NCI-H2196 treated with DMSO at 0.1 percent for 48 hours (cell line): ENCODE measurements around the gene RNF125.

Experiments used
- DNase-seq: peaks from one replicate; lab custom pipeline; 2025; ENCODE audit not compliant: unreplicated experiment; lab: John Stamatoyannopoulos, UW

RNF125 gene

DNA sequence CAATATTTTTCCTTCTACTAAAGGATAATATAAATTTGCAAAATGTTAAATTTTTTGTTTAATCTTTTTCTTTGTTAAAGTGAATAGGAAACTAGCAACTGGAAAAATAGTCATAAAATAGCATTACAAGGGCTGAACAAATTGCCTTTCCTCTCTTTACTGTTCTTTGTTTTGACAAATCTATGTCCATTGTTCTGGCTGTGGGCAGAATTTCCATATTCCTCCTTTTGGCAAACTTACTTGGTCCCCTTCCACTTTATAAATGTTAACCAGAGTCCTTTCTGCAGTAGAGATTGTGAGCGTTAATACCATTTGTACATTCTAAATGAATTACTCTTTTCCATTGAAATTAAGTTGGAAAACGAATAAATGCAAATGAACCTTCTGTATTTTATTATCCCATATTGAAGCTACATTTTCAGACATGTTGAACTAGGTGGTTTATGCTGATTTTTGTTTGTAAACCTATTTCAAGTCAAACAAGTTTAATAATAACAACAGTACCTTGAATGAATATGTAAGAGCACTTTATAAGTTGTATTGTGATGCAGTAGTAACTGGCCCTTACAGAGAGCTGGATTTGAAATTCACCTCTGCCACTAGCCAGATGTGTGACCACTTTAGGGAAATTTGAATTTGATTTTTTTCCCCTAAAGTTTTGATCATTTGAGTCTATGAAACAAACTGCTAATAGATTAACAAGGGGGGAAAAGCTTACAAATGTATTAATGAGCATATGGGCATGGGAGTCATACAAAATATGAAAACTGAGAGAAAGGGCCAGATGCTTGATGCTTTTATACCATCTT is 3.3 kb downstream of the RNF125 start:
- no peak for DNase-seq

DNA sequence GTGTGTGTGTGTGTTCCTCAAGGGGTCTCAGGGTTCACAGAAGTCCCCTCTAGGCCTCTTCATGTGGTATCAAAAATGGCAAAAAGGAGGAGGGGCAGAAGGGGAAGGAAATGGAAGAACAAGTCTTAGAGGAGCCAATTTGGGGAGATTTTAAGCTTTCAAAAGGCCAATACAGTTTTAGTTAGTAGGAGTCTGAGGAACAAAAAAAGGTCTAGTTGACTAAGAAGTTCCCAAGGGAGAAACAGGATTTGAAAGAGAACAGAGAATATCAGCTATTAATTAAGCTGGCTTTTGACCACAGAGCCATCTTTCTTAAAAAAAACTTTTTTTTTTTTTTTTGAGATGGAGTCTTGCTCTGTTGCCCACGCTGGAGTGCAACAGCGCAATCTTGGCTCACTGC is 7.1 kb downstream of the RNF125 start:
- no peak for DNase-seq

- no peak for DNase-seq
Measured at GRCh38 chr18:32026491-32027086, 8.0 kb downstream of the RNF125 start.

DNA sequence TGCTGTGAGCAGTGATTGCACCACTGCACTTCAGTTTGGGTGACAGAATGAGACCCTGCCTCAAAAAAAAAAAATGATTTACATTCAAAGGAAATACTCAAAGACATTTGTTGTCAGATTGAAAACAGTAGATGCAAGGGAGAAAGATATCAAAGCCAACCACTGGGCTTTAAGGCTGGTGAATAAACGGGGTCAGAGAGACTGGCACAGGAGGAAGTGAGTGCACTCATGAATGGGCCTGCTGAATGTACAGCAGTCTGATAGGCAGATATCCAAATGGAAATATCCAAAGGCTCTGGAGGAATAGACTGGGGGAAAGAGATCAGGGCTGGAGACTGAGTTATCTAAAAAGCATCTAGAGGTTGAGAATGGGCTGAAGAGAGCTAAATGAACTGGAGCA is 10.9 kb downstream of the RNF125 start:
- DNase-seq = no peak

- DNase-seq = no peak
Measured at GRCh38 chr18:32032609-32033008, 14.0 kb downstream of the RNF125 start.

DNA sequence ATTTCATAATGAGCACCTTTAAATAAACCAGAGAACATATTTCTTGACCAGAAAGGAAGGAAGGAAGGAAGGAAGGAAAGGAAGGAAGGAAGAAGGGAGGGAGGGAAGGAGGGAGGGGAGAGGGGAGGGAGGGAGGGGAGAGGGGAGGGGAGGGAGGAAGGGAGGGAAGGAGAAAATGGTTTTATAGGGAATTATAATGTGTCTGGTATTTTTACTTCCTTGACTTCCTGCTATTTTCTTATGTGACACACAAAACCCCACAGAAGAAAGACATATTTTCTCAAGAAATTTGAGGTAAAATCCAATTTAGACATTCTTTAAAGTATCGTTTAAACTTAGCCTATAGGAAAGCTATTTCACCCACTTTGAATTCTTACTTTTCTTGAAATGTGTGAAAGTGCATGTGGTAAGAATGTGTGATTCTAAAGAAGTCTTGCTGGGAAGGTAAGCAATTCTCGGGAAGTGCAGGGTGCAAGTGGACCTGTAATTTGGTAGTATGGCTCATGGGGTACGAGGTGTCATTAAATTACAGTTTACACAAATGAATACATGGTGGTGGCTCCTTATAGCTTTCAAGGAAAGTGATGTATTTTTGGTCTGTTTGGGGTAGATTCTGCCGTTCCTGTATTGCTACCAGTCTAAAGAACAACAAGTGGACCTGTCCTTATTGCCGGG is 18.0 kb downstream of the RNF125 start:
- no peak for DNase-seq

DNA sequence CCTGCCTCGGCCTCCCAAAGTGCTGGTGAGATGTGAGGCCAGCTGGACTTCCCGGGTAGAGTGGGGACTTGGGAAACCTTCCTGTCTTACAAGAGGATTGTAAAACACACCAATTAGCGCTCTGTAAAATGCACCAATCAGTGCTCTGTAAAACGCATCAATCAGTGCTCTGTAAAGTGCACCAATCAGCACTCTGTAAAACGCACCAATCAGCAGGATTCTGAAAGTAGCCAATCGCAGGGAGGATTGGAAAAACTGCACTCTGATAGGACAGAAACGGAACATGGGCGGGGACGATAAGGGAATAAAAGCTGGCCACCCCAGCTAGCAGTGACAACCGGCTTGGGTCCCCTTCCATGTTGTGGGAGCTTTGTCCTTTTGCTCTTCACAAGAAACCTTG is 19.0 kb downstream of the RNF125 start:
- no peak for DNase-seq

- no peak for DNase-seq
Measured at GRCh38 chr18:32040936-32041335, 22.3 kb downstream of the RNF125 start.

DNA sequence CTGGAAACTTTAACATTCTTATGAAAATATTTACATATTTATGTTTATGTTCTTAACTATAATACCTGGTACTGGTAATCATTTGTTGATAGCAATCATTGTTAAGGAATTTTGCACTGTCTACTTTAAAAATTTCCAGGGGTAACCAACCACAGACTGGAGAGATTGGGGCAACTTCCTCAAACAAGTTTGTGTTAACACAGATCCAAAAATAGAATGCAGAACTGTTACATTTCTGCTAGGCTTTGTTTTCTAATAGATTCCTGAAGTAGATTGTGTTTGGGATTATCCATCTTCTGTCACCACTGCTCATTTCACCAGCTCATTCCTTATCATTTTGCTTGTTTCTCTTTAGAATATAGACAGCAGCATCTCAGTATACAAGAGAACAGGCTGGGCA is 23.7 kb downstream of the RNF125 start:
- DNase-seq = no peak

DNA sequence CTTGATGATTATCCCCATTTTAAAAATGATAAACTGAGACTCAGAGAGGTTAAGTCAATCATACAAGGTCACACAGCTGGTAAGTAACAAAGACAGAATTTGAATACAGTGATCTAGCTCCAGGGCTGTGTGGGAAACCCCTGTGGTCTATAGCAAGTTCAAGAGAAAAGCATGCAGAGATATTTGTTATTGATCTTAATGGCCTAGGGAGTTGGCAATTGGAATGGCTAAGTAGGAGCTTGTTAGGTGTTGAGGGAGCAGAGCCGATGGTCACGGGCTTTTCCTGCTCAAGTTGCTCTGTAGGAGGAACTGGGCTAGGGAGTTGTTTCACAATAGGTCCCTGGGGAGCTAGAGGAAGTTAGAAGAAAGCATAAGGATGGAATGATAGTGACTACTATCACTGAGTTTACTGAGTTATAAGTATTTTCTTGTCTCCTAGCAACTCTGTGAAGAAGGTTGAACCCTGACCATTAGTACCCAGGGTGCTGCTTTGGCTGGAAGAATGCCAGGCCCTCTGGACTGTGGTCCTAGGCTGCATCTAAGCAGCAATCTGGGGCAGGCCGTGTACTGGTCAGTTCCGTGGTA is 30.0 kb downstream of the RNF125 start:
- DNase-seq = no peak

- no peak for DNase-seq
Measured at GRCh38 chr18:32049393-32050171, 31.0 kb downstream of the RNF125 start.

DNA sequence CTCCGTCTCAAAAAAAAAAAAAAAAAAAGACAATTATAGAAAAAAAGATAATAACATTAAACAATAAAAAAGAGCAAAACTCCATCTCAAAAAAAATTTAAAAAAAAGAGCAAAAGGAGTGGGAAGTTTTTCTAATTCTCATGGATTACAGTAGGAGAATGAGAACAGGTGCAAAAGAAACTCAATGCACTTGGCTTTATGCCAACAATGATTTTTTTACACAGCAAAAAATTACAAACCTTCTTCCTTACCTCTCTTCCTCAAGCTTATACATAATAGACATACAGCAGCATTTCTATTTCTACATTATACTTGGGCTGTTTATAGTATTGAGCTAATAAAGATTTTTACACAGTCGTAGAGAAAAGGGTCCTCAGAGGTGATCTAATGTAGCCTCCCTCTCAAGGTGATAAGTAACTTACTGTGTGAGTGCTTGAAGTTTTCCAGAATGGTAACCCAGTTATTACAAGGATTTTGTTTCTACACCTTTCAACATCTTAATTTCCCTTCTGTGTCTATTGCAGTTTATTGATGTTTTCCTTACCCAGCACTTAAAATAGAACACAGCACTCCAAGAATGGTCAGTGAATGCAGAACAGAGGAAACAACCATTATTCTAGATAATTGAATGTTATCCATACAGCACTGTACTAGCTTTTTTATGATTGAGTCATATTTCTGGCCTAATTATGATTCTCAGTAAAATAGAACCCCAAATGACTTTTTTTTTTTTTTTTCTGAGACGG is 38.2 kb downstream of the RNF125 start:
- DNase-seq = no peak

DNA sequence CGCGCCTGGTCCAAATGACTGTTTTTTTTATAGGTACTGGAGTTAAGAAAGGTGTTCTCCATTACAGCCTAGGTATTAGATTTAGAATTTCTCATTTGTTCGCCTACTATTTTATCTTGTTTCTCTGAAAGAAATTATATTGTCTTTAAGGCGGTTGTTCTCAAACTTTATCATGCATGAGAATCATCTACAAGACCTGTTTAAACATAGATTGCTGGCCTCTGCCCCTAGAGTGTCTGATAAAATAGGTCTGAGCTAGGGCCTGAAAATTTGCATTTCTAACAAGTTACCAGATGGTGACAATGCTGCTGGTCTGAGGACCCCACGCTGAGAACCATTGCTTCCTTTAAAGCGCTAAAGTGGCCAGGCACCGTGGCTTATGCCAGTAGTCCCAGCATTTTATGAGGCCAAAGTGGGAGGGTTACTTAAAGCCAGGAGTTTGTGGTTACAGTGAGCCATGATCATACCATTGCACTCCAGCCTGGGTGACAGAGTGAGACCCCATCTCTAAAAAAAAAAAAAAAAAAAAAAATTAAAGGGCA is 39.1 kb downstream of the RNF125 start:
- DNase-seq = no peak

GRCh38 chr18:32060026-32060425 is 41.4 kb downstream of the RNF125 start:
- DNase-seq = no peak

DNA sequence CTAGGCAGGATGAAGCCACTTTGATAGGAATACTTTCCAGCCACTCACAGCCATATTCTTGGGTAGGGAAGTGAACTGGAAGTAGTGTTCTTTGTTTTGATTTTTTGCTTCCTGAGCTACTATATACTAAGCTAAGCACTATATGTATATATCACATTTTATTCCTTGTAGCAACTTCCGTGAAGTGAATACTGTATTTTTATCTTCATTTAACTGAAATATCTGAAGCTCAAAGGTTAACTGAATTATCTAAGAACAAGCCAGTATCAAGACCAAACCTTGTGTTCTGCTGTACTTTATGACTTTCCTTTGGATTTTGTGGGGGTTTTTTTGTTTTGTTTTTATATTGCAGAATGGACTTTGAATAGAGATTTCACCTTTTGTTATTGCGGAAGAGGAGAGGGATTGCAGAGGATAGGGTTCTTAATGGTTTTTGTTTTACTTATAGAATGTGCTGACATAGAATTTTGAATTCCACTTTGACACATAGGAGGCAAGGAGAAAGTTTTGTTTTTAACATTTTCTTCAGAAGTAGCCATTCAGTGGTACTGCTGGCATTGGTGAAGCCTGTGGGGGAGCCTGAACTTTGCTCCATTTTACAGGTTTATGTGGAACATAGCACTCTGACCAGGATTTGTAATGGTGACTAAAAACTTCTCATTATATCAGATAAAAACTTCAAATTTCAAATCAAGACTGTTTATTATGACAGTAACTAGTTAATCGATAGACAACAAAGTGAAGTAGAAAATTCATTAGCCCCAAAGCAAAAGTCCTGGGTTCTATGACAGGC is 48.9 kb downstream of the RNF125 start:
- DNase-seq = no peak

GRCh38 chr18:32072321-32072720 is 53.7 kb downstream of the RNF125 start:
- DNase-seq = no peak

GRCh38 chr18:32074206-32074605 is 55.6 kb downstream of the RNF125 start:
- DNase-seq = no peak

GRCh38 chr18:32078845-32079244 is 60.2 kb downstream of the RNF125 start:
- DNase-seq = no peak

- DNase-seq = no peak
Measured at GRCh38 chr18:32081881-32082280, 63.3 kb downstream of the RNF125 start.
